Mesendoderm (in vitro differentiated cells): ENCODE measurements around the gene CXXC5.

Source experiments
- DNase-seq: peaks from one replicate; pipeline ENCODE4 v3.0.0; 2013
- H2AK5ac ChIP-seq: 2 replicates; pipeline ENCODE4 v1.6.1; 2013; ENCODE audit warnings: low read length, inconsistent platforms
- H2BK120ac ChIP-seq: 2 replicates; pipeline ENCODE4 v1.6.1; 2013; ENCODE audit warnings: low read depth, mild to moderate bottlenecking, low read length, moderate library complexity, mixed read lengths
- H2BK15ac ChIP-seq: replicated peaks from 2 replicates; pipeline ENCODE4 v1.6.1; 2013; ENCODE audit warnings: low read depth, mild to moderate bottlenecking, moderate library complexity
- H2BK5ac ChIP-seq: 2 replicates; pipeline ENCODE4 v1.6.1; 2013; ENCODE audit warnings: low read length, inconsistent platforms
- H3K18ac ChIP-seq: 2 replicates; pipeline ENCODE4 v1.6.1; 2013; ENCODE audit warnings: mild to moderate bottlenecking, low read length, mixed read lengths
- H3K23ac ChIP-seq: one replicate; pipeline ENCODE4 v1.6.1; 2013; ENCODE audit warnings: low read length
- H3K27ac ChIP-seq: 2 replicates; pipeline ENCODE4 v1.5.1; 2013; ENCODE audit warnings: low read depth, mild to moderate bottlenecking, inconsistent platforms, low read length, moderate library complexity
- H3K27me3 ChIP-seq: 2 replicates; pipeline ENCODE4 v1.6.1; 2013; ENCODE audit warnings: low read length, control low read depth, mild to moderate bottlenecking, inconsistent platforms; ENCODE audit not compliant: insufficient read depth, poor library complexity
- H3K36me3 ChIP-seq: 2 replicates; pipeline ENCODE4 v1.6.1; 2013; ENCODE audit warnings: low read length, inconsistent platforms; ENCODE audit not compliant: control insufficient read depth, insufficient read depth
- H3K4ac ChIP-seq: one replicate; pipeline ENCODE4 v1.6.1; 2013; ENCODE audit warnings: low read depth, mild to moderate bottlenecking, low read length, moderate library complexity
- H3K4me1 ChIP-seq: 2 replicates; pipeline ENCODE4 v1.6.1; 2013; ENCODE audit warnings: low read depth, low read length, inconsistent platforms; ENCODE audit not compliant: control insufficient read depth
- H3K4me2 ChIP-seq: 2 replicates; pipeline ENCODE4 v1.6.1; 2013; ENCODE audit warnings: low read length
- H3K4me3 ChIP-seq: 2 replicates; pipeline ENCODE4 v1.5.1; 2013; ENCODE audit warnings: mild to moderate bottlenecking, low read length
- H3K56ac ChIP-seq: one replicate; pipeline ENCODE4 v1.6.1; 2013; ENCODE audit warnings: low read length
- H3K79me1 ChIP-seq: 2 replicates; pipeline ENCODE4 v1.6.1; 2013; ENCODE audit warnings: low read length, inconsistent platforms
- H3K79me2 ChIP-seq: 2 replicates; pipeline ENCODE4 v1.6.1; 2013; ENCODE audit warnings: mild to moderate bottlenecking, low read length; ENCODE audit not compliant: control insufficient read depth, insufficient read depth
- H3K9ac ChIP-seq: 2 replicates; pipeline ENCODE4 v1.6.1; 2013; ENCODE audit warnings: low read length, inconsistent platforms
- H4K5ac ChIP-seq: one replicate; pipeline ENCODE4 v1.6.1; 2013; ENCODE audit warnings: low read length
- H4K8ac ChIP-seq: one replicate; pipeline ENCODE4 v1.6.1; 2013; ENCODE audit warnings: low read depth, mild to moderate bottlenecking, control low read depth, low read length, moderate library complexity
- WGBS: extraction: QIAGEN DNeasy Blood & Tissue Kit; methylation state at CpG from one replicate; pipeline ENCODE4 v1.1.7; 2013; ENCODE audit warnings: low lambda C conversion rate, missing lambda C conversion rate; ENCODE audit not compliant: insufficient coverage; ENCODE audit errors: extremely low coverage; 5-methylcytosine and 5-hydroxymethylcytosine counted together

The CXXC5 gene

DNA sequence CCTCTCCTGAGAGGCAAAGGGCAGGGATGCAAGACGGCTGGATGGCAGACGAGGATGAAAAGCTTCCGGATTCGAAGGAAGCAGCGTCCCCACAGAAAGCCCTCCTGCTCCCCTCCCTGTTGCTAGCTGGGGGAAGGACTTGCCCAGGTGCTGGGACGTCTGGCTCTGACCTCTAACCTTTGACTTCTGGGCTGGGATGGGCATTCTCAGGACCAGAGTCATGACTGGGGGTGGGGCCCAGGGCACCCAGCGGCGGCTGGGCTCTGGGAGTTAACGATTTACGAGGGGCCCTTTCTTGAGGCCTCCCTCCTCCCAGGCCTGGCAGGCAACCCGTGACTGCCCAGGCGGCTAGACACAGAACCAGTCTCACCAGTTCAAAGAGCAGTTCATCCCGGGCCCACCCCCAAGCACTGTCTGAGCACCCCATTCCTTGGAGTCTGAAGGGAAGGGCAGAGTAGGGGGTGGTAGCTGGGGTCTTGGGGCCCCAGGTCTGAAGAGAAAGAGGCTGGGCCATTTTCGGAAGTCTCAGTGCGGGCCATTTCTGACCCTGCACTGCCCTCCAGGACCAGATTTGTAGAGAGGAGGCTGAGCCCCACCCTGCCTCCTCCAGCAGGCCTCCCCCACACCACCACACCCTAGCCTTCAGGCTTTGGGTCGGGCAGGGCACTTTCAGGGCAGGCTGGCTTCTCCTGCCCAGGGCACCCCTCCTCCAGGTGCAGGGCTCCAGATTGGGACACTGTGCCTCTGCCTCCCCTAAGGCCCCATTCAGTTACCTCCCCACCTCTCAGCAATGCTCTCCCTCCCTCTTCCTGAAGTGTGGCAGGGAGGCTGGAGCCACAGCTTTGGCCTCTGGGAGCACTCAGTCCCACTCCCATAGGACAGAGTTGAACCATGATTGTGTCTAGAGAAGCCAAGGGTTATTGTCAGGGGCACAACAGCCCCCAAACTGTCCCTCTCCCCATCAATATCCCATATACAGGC lies 5.0 kb upstream of the CXXC5 start:
- Histone ChIP-seq H2BK120ac (no peak overlapping the region), H2AK5ac (peak overlapping the region; percentile 67), H3K56ac (peak overlapping the region; percentile 75), H3K23ac (no peak overlapping the region), H3K4me1 (peaks cover 38% of the 10 kb centered on the region), H2BK5ac (no peak overlapping the region), H2BK15ac (no peak overlapping the region), H3K27ac (no peak overlapping the region), H3K18ac (no peak overlapping the region), H4K8ac (no peak overlapping the region), H3K4me2 (no peak overlapping the region), H3K9ac (peak overlapping the region; percentile 40), H4K5ac (no peak overlapping the region), H3K27me3 (no peaks in the 10 kb centered on the region), H3K36me3 (no peaks in the 10 kb centered on the region), H3K79me2 (no peaks in the 10 kb centered on the region), H3K4me3 (no peak overlapping the region), H3K79me1 (peaks cover 3% of the 10 kb centered on the region), H3K4ac (no peak overlapping the region)
- DNase-seq, result no peak
- no CpG with 5 or more reads among the region's 16 CpGs for WGBS

DNA sequence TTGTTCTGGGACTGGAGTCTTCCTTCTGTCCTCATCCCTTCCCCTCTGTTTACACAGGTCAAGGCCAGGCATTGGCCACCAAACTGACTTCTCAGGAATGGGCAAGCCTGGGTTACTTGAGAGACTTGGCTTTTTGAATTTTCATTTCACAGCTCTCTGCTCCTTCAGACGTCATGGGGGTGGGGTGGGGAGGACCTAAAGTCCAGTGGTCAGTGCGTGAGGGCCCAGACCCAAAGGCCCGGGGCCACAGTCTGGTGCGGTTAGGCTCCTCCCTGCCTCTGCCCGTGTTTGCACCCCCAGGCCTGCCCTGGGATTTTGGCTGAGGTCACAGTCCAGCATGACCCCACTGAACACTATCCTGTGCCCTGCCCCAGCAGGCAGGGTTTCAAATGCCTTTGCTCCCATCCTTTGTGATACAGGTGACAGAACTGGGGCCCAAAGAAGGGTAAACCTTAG lies 4.1 kb upstream of the CXXC5 start:
- Histone ChIP-seq H3K56ac (peak overlapping the region; percentile 75), H3K23ac (peak overlapping the region; percentile 16), H3K4me2 (no peak overlapping the region), H2BK5ac (no peak overlapping the region), H2AK5ac (peak overlapping the region; percentile 67), H3K4me1 (peaks cover 30% of the 10 kb centered on the region), H3K27ac (no peak overlapping the region), H3K9ac (no peak overlapping the region), H3K79me2 (peaks cover 3% of the 10 kb centered on the region), H4K5ac (no peak overlapping the region), H2BK15ac (no peak overlapping the region), H3K79me1 (peaks cover 2% of the 10 kb centered on the region), H3K27me3 (no peaks in the 10 kb centered on the region), H4K8ac (no peak overlapping the region), H3K4me3 (no peak overlapping the region), H3K36me3 (no peaks in the 10 kb centered on the region), H3K4ac (no peak overlapping the region), H2BK120ac (no peak overlapping the region), H3K18ac (no peak overlapping the region)
- no CpG with 5 or more reads among the region's 5 CpGs for WGBS
- no peak for DNase-seq

DNA sequence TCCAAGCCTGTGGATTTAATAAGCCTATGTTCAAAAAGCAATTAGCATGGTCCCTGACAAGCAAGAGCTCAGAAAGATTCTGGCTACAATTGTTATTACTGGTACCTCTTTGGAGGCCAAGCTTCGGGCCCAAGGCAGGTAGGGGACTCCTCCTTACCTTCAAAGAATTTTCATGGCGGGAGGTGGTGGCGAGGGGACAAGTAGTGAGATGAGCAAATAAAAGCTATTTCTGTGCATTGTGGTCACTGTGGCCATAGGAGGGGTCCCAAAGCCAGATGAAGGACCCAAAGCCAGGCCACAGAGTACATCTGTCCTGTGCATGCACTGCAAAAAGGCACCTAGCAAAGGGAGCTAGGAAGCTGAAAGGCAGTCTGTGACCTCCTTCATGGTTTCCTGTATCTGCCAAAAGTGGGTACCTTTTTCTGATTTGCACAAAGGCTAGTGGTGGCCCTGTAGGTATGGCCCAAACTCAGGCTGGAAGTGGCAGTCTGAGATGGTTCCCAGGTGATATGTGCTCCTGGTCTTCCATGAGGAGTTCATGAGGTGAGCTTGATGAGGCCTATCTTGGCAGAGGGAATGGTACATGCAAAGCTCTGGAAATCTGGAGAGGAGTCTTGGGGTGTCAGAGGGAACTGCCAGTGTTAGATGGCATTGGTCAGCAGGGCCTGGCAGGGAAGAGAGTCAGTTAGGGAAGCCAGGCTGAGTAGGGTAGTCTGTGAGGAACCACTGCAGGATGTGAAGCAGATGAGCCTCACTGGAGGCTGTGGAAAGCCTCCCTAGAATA lies 3.3 kb upstream of the CXXC5 start:
- Histone ChIP-seq H3K4me2 (no peak overlapping the region), H3K79me1 (peaks cover 2% of the 10 kb centered on the region), H3K27ac (no peak overlapping the region), H2BK120ac (no peak overlapping the region), H3K4ac (no peak overlapping the region), H3K27me3 (no peaks in the 10 kb centered on the region), H3K56ac (no peak overlapping the region), H3K9ac (no peak overlapping the region), H4K8ac (no peak overlapping the region), H3K4me1 (peaks cover 24% of the 10 kb centered on the region), H4K5ac (no peak overlapping the region), H2AK5ac (peak overlapping the region; percentile 95), H3K36me3 (no peaks in the 10 kb centered on the region), H2BK5ac (no peak overlapping the region), H3K79me2 (peaks cover 11% of the 10 kb centered on the region), H2BK15ac (no peak overlapping the region), H3K23ac (no peak overlapping the region), H3K18ac (no peak overlapping the region), H3K4me3 (no peak overlapping the region)
- no peak for DNase-seq
- WGBS, result no CpG with 5 or more reads among the region's 3 CpGs

GRCh38 chr5:139645430-139645871 lies 2.7 kb upstream of the CXXC5 start:
- no peak overlapping the region for H3K9ac ChIP-seq
- no peak overlapping the region for H3K4me2 ChIP-seq
- no peak overlapping the region for H4K8ac ChIP-seq
- peaks cover 17% of the 10 kb centered on the region for H3K79me2 ChIP-seq
- no peaks in the 10 kb centered on the region for H3K27me3 ChIP-seq
- no peaks in the 10 kb centered on the region for H3K36me3 ChIP-seq
- WGBS, result no CpG with 5 or more reads among the region's 3 CpGs
- peaks cover 2% of the 10 kb centered on the region for H3K79me1 ChIP-seq
- no peak overlapping the region for H3K4me3 ChIP-seq
- H3K18ac ChIP-seq, result no peak overlapping the region
- H3K27ac ChIP-seq, result no peak overlapping the region
- H3K56ac ChIP-seq, result no peak overlapping the region
- no peak overlapping the region for H3K23ac ChIP-seq
- no peak overlapping the region for H3K4ac ChIP-seq
- no peak overlapping the region for H2BK120ac ChIP-seq
- peaks cover 24% of the 10 kb centered on the region for H3K4me1 ChIP-seq
- no peak overlapping the region for H2BK15ac ChIP-seq
- H2AK5ac ChIP-seq, result no peak overlapping the region
- no peak for DNase-seq
- H4K5ac ChIP-seq, result no peak overlapping the region
- H2BK5ac ChIP-seq, result no peak overlapping the region

DNA sequence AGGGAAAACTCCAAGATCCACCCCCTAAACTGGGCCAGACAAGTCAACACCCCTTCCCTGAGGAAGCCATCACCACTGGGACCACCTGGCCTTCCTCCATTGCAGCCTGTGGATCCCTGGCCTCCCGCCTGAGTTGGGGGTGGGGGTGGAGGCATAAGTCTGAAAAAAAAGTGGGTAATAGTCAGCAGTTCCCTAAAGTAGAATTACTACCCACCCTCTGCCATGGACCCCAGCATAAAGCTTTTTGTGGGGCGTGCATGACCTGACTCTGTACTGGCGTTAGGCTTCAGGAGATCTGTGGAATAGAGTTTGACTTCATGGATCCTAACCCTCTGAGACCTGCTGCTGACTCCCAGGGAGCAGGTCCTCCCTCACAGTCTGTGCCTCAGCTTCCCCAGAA lies 2.0 kb upstream of the CXXC5 start:
- H3K4me1 ChIP-seq, result peaks cover 21% of the 10 kb centered on the region
- no peak for DNase-seq
- H2AK5ac ChIP-seq, result peak overlapping the region; percentile 12
- no peaks in the 10 kb centered on the region for H3K36me3 ChIP-seq
- H3K79me2 ChIP-seq, result peaks cover 24% of the 10 kb centered on the region
- no peak overlapping the region for H3K18ac ChIP-seq
- H3K79me1 ChIP-seq, result peaks cover 2% of the 10 kb centered on the region
- H4K5ac ChIP-seq, result no peak overlapping the region
- H3K4ac ChIP-seq, result no peak overlapping the region
- H3K27me3 ChIP-seq, result no peaks in the 10 kb centered on the region
- H2BK120ac ChIP-seq, result no peak overlapping the region
- H3K23ac ChIP-seq, result no peak overlapping the region
- WGBS, result no CpG with 5 or more reads among the region's 3 CpGs
- no peak overlapping the region for H3K27ac ChIP-seq
- no peak overlapping the region for H3K9ac ChIP-seq
- no peak overlapping the region for H3K4me2 ChIP-seq
- no peak overlapping the region for H2BK5ac ChIP-seq
- H2BK15ac ChIP-seq, result no peak overlapping the region
- H3K56ac ChIP-seq, result no peak overlapping the region
- H3K4me3 ChIP-seq, result no peak overlapping the region
- no peak overlapping the region for H4K8ac ChIP-seq
